Measurements from ENCODE around the gene P2RX3.

The P2RX3 gene

DNA sequence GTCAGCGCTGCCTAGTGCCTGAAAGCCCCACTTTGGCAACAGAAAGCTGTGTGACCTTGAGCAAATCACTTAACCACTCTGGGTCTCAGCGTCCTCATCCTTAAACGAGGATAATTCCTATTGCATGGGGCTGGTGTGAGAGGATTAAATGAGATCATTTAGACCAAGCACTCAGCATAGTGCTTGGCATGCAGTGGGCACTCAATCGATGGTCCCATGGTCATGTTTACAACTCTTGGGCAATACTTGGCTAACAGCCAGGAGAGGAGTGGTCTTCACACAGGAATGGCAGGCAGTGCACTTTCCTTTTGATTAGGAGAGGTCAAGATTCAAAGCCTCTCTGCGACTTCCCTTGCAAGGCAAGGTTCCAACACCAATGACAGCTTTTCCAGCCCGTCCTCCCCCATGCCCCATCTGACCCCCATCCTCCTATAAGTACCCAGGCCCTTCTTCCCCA is 27.5 kb upstream of the P2RX3 start:
- TF ChIP-seq, protein P1, sequence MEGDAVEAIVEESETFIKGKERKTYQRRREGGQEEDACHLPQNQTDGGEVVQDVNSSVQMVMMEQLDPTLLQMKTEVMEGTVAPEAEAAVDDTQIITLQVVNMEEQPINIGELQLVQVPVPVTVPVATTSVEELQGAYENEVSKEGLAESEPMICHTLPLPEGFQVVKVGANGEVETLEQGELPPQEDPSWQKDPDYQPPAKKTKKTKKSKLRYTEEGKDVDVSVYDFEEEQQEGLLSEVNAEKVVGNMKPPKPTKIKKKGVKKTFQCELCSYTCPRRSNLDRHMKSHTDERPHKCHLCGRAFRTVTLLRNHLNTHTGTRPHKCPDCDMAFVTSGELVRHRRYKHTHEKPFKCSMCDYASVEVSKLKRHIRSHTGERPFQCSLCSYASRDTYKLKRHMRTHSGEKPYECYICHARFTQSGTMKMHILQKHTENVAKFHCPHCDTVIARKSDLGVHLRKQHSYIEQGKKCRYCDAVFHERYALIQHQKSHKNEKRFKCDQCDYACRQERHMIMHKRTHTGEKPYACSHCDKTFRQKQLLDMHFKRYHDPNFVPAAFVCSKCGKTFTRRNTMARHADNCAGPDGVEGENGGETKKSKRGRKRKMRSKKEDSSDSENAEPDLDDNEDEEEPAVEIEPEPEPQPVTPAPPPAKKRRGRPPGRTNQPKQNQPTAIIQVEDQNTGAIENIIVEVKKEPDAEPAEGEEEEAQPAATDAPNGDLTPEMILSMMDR (IDR thresholded peaks at IDR 0.05; ENCODE audit: insufficient read depth, low read depth, low read length, missing control alignments): no peak
- no peak for DNase-seq (ENCODE audit: low read depth)
- H3K4me3 ChIP-seq (ENCODE audit: low read depth, low read length): no peak overlapping the region; the same call in 1 of the 2 replicates

DNA sequence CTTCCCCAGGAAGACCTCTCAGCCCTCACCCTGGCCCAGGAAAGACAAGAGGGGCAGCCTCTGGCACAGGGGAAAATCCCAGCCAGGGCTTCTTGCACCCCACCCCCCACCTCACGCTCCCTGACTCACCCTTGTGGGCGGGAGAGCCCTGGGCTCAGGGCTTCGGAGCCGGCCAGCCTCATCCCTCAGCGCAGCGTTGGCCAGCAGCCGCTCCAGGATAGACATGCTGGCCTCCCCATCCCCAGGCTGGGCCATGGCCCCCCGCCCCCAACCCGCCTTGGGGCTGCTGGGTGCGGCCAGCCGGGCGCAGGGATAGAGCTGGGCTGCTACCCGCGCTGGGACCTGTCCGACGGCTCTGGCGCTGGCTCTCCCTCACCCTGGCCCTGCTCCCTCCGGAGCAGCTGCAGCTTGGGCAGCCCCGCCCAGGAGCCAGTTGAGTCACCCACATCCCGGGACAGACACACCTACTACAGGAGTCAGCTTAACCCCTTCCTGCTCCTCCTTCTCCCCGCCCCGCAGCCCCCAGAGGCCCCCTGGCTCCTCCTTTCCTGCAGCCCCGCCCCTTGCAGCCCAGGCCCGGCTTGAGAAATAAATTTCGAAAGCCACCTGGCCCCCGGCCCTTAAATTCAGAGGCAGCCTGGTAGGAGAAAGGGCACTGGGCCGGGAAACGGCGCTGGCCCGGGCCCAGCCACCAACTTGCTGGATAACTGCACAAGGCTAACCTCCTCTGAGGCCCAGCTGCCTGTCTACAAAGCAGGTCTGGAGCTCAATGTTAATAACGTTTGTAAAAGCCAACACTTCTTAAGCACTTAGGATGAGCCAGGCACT is 26.8 kb upstream of the P2RX3 start:
- peak; percentile 81 for DNase-seq (ENCODE audit: low read depth)
- H3K4me3 ChIP-seq (ENCODE audit: low read depth, low read length): peak overlapping the region; percentile 27
- TF ChIP-seq, protein P1 (IDR thresholded peaks at IDR 0.05; ENCODE audit: insufficient read depth, low read depth, low read length, missing control alignments): no peak

DNA sequence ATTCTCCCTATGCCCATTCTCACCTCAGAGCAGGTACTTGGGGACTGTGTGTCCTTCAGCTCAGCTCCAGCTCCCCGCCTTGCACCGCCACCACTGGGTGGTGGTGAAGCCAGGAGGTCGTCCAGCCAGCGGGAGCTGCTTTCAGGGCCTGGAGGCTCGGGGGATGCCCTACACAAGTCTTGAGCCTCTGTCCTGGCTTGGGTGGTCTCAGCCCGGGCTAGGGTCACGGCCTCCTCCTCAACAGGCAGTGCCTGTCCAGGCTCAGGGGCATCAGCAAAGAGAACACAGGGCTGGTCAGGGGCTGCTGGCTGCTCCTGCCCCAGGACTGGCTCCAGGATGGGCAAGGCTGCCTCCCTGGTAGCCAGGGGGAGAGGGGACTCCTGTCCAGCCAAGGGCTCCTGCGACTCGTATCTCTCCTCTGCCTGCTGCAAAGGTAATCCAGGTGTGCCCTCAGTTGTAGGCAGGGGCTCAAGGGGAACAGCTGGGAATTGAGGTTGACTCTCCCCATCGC is 25.6 kb upstream of the P2RX3 start:
- no peak overlapping the region for H3K4me3 ChIP-seq (ENCODE audit: low read depth, low read length)
- no peak for DNase-seq (ENCODE audit: low read depth)
- TF ChIP-seq, protein P1 (IDR thresholded peaks at IDR 0.05; ENCODE audit: insufficient read depth, low read depth, low read length, missing control alignments): no peak

DNA sequence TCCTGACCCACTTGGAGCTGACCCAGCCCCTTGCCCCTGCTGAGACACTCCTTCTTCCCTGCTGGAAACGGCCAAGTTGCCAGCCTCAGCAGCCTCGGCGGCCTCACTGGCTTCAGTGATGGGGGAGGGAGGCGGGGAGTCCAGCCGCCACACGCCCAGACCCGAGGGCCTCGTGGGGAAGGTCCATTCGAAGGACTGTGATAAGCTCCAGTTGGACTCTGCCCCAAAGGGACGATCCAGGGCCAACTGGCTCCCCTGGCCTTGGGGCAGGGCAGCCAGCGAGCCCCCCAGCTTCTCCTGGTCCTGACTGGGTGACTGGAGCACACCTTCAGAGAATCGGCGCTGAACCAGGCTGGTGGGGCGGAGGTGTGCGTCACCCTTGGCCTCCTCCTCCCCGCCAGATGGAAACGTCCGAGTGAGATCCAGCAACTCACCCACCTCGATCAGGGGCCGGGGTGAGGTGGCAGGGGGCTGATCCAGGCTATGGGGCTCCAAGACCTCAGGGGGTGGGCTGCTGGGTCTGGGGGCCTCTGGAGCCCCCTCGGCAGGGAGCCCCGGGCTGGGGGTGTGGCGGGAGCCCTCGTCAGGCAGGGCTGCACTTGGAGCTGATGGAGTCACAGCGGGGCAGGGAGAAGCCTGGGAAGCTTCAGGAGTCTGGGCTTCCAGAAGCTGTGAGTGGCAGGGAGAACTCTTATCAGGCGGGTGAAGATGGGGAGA is 24.9 kb upstream of the P2RX3 start:
- H3K4me3 ChIP-seq (ENCODE audit: low read depth, low read length): no peak overlapping the region
- TF ChIP-seq, protein P1 (IDR thresholded peaks at IDR 0.05; ENCODE audit: insufficient read depth, low read depth, low read length, missing control alignments): no peak
- no peak for DNase-seq (ENCODE audit: low read depth)

DNA sequence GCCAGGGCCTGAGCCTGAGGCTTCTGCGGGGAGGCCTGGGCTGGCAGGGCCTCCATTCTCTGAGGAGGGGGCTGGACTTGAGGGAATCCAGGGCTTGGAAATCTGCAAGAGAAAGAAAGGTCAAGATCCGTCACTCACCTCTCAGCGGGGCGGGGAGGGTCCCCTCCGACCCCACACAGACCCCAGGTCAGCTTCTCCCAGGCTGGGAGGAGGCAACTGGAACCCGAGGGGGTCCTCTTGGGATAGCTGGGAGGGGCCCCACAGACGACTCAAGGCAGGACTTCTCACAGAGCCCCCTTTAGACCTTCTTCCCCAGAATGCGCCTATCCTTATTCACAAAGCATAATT is 24.4 kb upstream of the P2RX3 start:
- no peak for DNase-seq (ENCODE audit: low read depth)
- TF ChIP-seq, protein P1 (IDR thresholded peaks at IDR 0.05; ENCODE audit: insufficient read depth, low read depth, low read length, missing control alignments): no peak
- no peak overlapping the region for H3K4me3 ChIP-seq (ENCODE audit: low read depth, low read length)

DNA sequence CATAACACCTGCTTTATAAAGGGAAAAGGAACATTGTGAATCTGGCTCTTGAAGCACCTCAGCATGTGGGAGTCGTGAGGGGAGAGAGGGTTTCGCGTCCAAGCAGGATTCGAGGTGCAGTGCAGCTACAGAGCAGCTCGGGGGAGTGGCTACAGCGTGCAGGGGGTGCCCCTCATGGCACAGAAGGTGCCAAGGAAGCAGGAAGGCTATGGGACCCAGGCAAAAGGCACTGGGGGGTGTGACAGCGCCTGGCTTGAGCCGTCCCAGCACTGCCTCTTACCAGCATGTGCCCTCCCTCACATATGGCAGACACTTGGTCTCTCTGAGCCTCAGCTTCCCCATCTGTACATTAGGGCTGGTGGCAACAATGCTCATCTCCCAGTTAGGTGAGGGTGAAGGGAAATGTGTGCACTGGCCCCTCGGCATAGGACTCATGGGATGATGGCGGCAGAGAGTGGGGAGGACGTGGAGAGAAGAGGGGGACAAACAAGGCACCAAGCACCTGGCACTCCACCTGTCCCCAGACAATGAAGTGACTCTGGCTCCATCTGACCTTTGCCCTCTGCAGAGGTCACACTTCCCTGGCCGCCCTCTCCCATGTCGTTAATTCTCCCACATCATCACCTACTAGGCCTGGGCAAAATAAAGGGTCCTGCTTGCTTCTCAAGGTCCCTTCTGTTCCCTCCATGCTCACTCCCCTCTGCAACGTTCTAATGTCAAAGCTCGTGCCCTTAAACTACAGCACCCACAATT is 23.8 kb upstream of the P2RX3 start:
- TF ChIP-seq, protein P1 (IDR thresholded peaks at IDR 0.05; ENCODE audit: insufficient read depth, low read depth, low read length, missing control alignments): no peak
- DNase-seq (ENCODE audit: low read depth): no peak
- H3K4me3 ChIP-seq (ENCODE audit: low read depth, low read length): no peak overlapping the region

Data from GM12865 (cell line).